H1 (cell line): ENCODE data around the gene SURF2. TPM values are rescaled to one million over a fixed set of nuclear protein-coding genes. Genes with fewer than 3 reads are reported as not detected.
A peak's percentile ranks its signal among the peaks of the same experiment; 100 is the strongest.

ENCODE experiments used
- CTCF ChIA-PET: fragments of 300-600 bp; sonication (Branson Sonifier 250); formaldehyde crosslinking; loops from one replicate; lab custom pipeline; 2021; ENCODE audit not compliant: partially characterized antibody; lab: Charles Lee
- POLR2A ChIA-PET: fragments of 300-600 bp; sonication (Branson Sonifier 250); formaldehyde crosslinking; loops from one replicate; lab custom pipeline; 2021; ENCODE audit warnings: inconsistent platforms; ENCODE audit not compliant: partially characterized antibody; lab: Charles Lee
- DNase-seq, 2 experiments: peaks; one replicate each; pipeline versions ENCODE4 v3.0.0 to v3.0.0-alpha.2; 2010 to 2022; ENCODE audit warnings: low spot score in 2 of 2, low read depth in 1 of 2, mixed read lengths in 1 of 2
- FAIRE-seq: peaks from 2 replicates; lab custom pipeline; 2011; peaks lifted over from hg19 to GRCh38; lab: Jason Lieb, UNC
- H2AFZ ChIP-seq: 2 replicates; pipeline ENCODE4 v1.8.1; 2012; ENCODE audit warnings: low read length, inconsistent platforms
- H2AK5ac ChIP-seq: 2 replicates; pipeline ENCODE4 v1.6.1; 2013; ENCODE audit warnings: low read depth, low read length
- H2BK120ac ChIP-seq: replicated peaks from 2 replicates; pipeline ENCODE3; 2013; ENCODE audit warnings: low read depth, low read length, inconsistent platforms
- H2BK12ac ChIP-seq: 2 replicates; pipeline ENCODE4 v1.6.1; 2013; ENCODE audit warnings: low read depth, low read length
- H2BK15ac ChIP-seq: 2 replicates; pipeline ENCODE4 v1.6.1; 2013; ENCODE audit warnings: low read length
- H2BK20ac ChIP-seq: 2 replicates; pipeline ENCODE4 v1.6.1; 2013; ENCODE audit warnings: low read length
- H2BK5ac ChIP-seq: 2 replicates; pipeline ENCODE4 v1.6.1; 2013; ENCODE audit warnings: low read depth, low read length
- H3K14ac ChIP-seq: 2 replicates; pipeline ENCODE4 v1.6.1; 2013; ENCODE audit warnings: inconsistent platforms; ENCODE audit not compliant: insufficient read length
- H3K18ac ChIP-seq: 2 replicates; pipeline ENCODE4 v1.6.1; 2013; ENCODE audit warnings: low read length; ENCODE audit errors: extremely low read depth
- H3K23ac ChIP-seq: 2 replicates; pipeline ENCODE4 v1.6.1; 2013; ENCODE audit warnings: inconsistent platforms; ENCODE audit not compliant: insufficient read length
- H3K23me2 ChIP-seq: 2 replicates; pipeline ENCODE4 v1.6.1; 2013; ENCODE audit warnings: low read depth, low read length
- H3K27ac ChIP-seq: 2 replicates; pipeline ENCODE4 v1.6.1; 2011; ENCODE audit warnings: low read depth, low read length, inconsistent platforms
- H3K27me3 ChIP-seq, 4 experiments: replicated peaks in 1 of 4; 1 replicate in 1 of 4; 2 replicates in 3 of 4; pipeline versions ENCODE4 v1.6.1 to v1.8.1; 2011 to 2013; ENCODE audit warnings: low read length in 3 of 4, mild to moderate bottlenecking in 3 of 4, inconsistent platforms in 2 of 4, mixed read lengths in 2 of 4, moderate library complexity in 1 of 4; ENCODE audit not compliant: control insufficient read depth in 3 of 4, insufficient read depth in 3 of 4; ENCODE audit errors: extremely low read depth in 1 of 4
- H3K36me3 ChIP-seq, 4 experiments: 2 replicates each; pipeline versions ENCODE4 v1.6.1 to v1.8.1; 2011 to 2013; ENCODE audit warnings: mild to moderate bottlenecking in 4 of 4, low read length in 3 of 4, moderate library complexity in 2 of 4, control low read depth in 1 of 4, inconsistent platforms in 1 of 4; ENCODE audit not compliant: insufficient read depth in 4 of 4, control insufficient read depth in 2 of 4
- H3K4ac ChIP-seq: replicated peaks from 2 replicates; pipeline ENCODE3; 2013; ENCODE audit warnings: low read length, low read depth, mixed read lengths, inconsistent platforms; ENCODE audit not compliant: insufficient read length
- H3K4me1 ChIP-seq, 4 experiments: replicated peaks in 1 of 4; 1 replicate in 1 of 4; 2 replicates in 3 of 4; pipeline versions ENCODE4 v1.6.1 to v1.8.1; 2011 to 2013; ENCODE audit warnings: low read length in 3 of 4, inconsistent platforms in 2 of 4, mixed read lengths in 1 of 4; ENCODE audit not compliant: insufficient read depth in 4 of 4, control insufficient read depth in 3 of 4
- H3K4me2 ChIP-seq, 2 experiments: 2 replicates each; pipeline versions ENCODE4 v1.6.1 to v1.8.1; 2011 to 2013; ENCODE audit warnings: low read depth in 2 of 2, low read length in 2 of 2, control low read depth in 1 of 2, inconsistent platforms in 1 of 2, mild to moderate bottlenecking in 1 of 2; ENCODE audit not compliant: insufficient read depth in 1 of 2
- H3K4me3 ChIP-seq, 4 experiments: fragments of 200-600, 300-600 bp in 1 of 4; sonication (generic), shearing (Covaris generic), sonication (Bioruptor Twin) in 1 of 4; 2 replicates each; pipeline versions ENCODE4 v1.5.1 to v1.8.1; 2011 to 2016; ENCODE audit warnings: low read length in 4 of 4, low read depth in 3 of 4, control low read depth in 2 of 4, inconsistent platforms in 2 of 4, mild to moderate bottlenecking in 2 of 4, mixed read lengths in 1 of 4, moderate library complexity in 1 of 4; ENCODE audit not compliant: insufficient read depth in 2 of 4; ENCODE audit errors: extremely low read depth in 1 of 4
- H3K56ac ChIP-seq: replicated peaks from 2 replicates; pipeline ENCODE3; 2013; ENCODE audit warnings: low read depth, mild to moderate bottlenecking, mixed read lengths, low read length, inconsistent platforms; ENCODE audit not compliant: insufficient read length
- H3K79me1 ChIP-seq: 2 replicates; pipeline ENCODE4 v1.6.1; 2013; ENCODE audit warnings: low read depth, low read length, control low read depth
- H3K79me2 ChIP-seq, 2 experiments: 2 replicates each; pipeline versions ENCODE4 v1.6.1 to v1.8.1; 2012 to 2013; ENCODE audit warnings: low read length in 2 of 2, mild to moderate bottlenecking in 2 of 2, inconsistent platforms in 1 of 2; ENCODE audit not compliant: insufficient read depth in 2 of 2, control insufficient read depth in 1 of 2
- H3K9ac ChIP-seq, 4 experiments: replicated peaks in 1 of 4; 1 replicate in 1 of 4; 2 replicates in 3 of 4; pipeline versions ENCODE4 v1.6.1 to v1.8.1; 2011 to 2013; ENCODE audit warnings: low read depth in 3 of 4, low read length in 3 of 4, control low read depth in 2 of 4, mild to moderate bottlenecking in 2 of 4, moderate library complexity in 2 of 4, inconsistent platforms in 1 of 4; ENCODE audit errors: extremely low read depth in 1 of 4
- H3K9me3 ChIP-seq, 2 experiments: 2 replicates each; pipeline versions ENCODE4 v1.6.1 to v1.8.1; 2012 to 2013; ENCODE audit warnings: mild to moderate bottlenecking in 2 of 2, moderate library complexity in 2 of 2, control low read depth in 1 of 2, inconsistent platforms in 1 of 2, low read depth in 1 of 2, low read length in 1 of 2, mixed read lengths in 1 of 2; ENCODE audit not compliant: insufficient read depth in 2 of 2
- H4K20me1 ChIP-seq, 2 experiments: replicated peaks in 1 of 2; 2 replicates each; pipeline versions ENCODE3 to v1.8.1; 2011 to 2013; ENCODE audit warnings: inconsistent platforms in 2 of 2, low read length in 2 of 2, mild to moderate bottlenecking in 1 of 2; ENCODE audit not compliant: insufficient read depth in 2 of 2, control insufficient read depth in 1 of 2
- H4K5ac ChIP-seq: 2 replicates; pipeline ENCODE4 v1.6.1; 2013; ENCODE audit warnings: low read length, low read depth, mixed read lengths, inconsistent platforms; ENCODE audit not compliant: insufficient read length
- H4K8ac ChIP-seq: 2 replicates; pipeline ENCODE4 v1.8.0; 2013; ENCODE audit warnings: mild to moderate bottlenecking, moderate library complexity, low read length, inconsistent platforms; ENCODE audit not compliant: insufficient read depth; ENCODE audit errors: extremely low read depth
- H4K91ac ChIP-seq: replicated peaks from 2 replicates; pipeline ENCODE3; 2013; ENCODE audit warnings: low read length, mixed read lengths, inconsistent platforms; ENCODE audit not compliant: insufficient read length
- CHD1 ChIP-seq: IDR thresholded peaks from 2 replicates; pipeline ENCODE4 v1.6.1; 2012; ENCODE audit warnings: low read depth, low read length, improper control_type of control experiment
- CTBP2 ChIP-seq: IDR thresholded peaks from 2 replicates; pipeline ENCODE4 v1.7.0; 2011; ENCODE audit warnings: borderline replicate concordance, mild to moderate bottlenecking, moderate library complexity, mixed read lengths, low read length; ENCODE audit not compliant: insufficient read depth, insufficient read length
- EP300 ChIP-seq, 2 experiments: IDR thresholded peaks; 1 replicate in 1 of 2; 2 replicates in 1 of 2; pipeline ENCODE4 v1.6.1; 2011 to 2012; ENCODE audit warnings: low read depth in 2 of 2, low read length in 2 of 2, mild to moderate bottlenecking in 2 of 2, borderline replicate concordance in 1 of 2, inconsistent platforms in 1 of 2, moderate library complexity in 1 of 2
- FOSL1 ChIP-seq: IDR thresholded peaks from 2 replicates; pipeline ENCODE4 v1.6.1; 2011; ENCODE audit warnings: mild to moderate bottlenecking, low read depth, low read length, moderate library complexity; ENCODE audit not compliant: insufficient read depth
- KDM4A ChIP-seq: IDR thresholded peaks from one replicate; pipeline ENCODE4 v1.7.1; 2012; ENCODE audit warnings: low read depth, mild to moderate bottlenecking, moderate library complexity, low read length, inconsistent platforms; ENCODE audit not compliant: severe bottlenecking
- RAD21 ChIP-seq, 2 experiments: IDR thresholded peaks in 1 of 2; conservative IDR thresholded peaks in 1 of 2; 2 replicates each; pipeline ENCODE4 v1.6.1; 2011; ENCODE audit warnings: low read depth in 2 of 2, low read length in 2 of 2, improper control_type of control experiment in 1 of 2, inconsistent platforms in 1 of 2, mild to moderate bottlenecking in 1 of 2, moderate library complexity in 1 of 2
- RFX5 ChIP-seq: IDR thresholded peaks from 2 replicates; pipeline ENCODE4 v1.6.1; 2011; ENCODE audit warnings: low read depth, low read length, improper control_type of control experiment, borderline replicate concordance
- TAF1 ChIP-seq: IDR thresholded peaks from 2 replicates; pipeline ENCODE4 v1.6.1; 2011; ENCODE audit warnings: mild to moderate bottlenecking, low read depth, low read length
- ZNF274 ChIP-seq: IDR thresholded peaks from 2 replicates; pipeline ENCODE4 v1.7.0; 2012; ENCODE audit warnings: low read length, borderline replicate concordance; ENCODE audit errors: extremely low read depth
- WGBS, 2 experiments: shearing (Covaris generic) in 1 of 2; methylation state at CpG; one replicate each; pipeline versions ENCODE4 v1.1.6 to v1.1.7; 2013 to 2015; ENCODE audit warnings: low lambda C conversion rate in 2 of 2, mixed read lengths in 2 of 2, inconsistent platforms in 1 of 2, low coverage in 1 of 2, missing lambda C conversion rate in 1 of 2; ENCODE audit not compliant: insufficient replicate concordance in 2 of 2, insufficient coverage in 1 of 2, insufficient read length in 1 of 2; ENCODE audit errors: extremely low coverage in 1 of 2, missing lambda C conversion rate in 1 of 2; 5-methylcytosine and 5-hydroxymethylcytosine counted together
- polyA plus RNA-seq, 7 experiments: library from polyadenylated mRNA; depleted of rRNA in 3 of 7; stranded (reverse) in 5 of 7; unstranded in 2 of 7; fragments of >200 nt in 5 of 7; fragments of 200-250 nt in 2 of 7; gene quantifications; 1 replicate in 5 of 7; 2 replicates in 1 of 7; 4 replicates in 1 of 7; pipeline versions ENCODE4 v1.2.1 to v1.2.3, GENCODE V29; 2011 to 2013; ENCODE audit warnings: missing spikeins in 2 of 7, mixed read lengths in 2 of 7
- total RNA-seq: library from RNA; stranded (reverse); fragmentation: NEBNext Ultra II Directional; extraction: Animal tissue kit (Norgen Biotek cat#: 25700); gene quantifications from 2 replicates; pipeline ENCODE4 v1.2.1, GENCODE V29; 2021

The SURF2 gene
- total and polyA plus RNA-seq, 2 of the 8 experiments (the other 6 are each of a cell fraction or from before 2014, with no cell fraction given): 36.6 to 37.7 TPM

DNA sequence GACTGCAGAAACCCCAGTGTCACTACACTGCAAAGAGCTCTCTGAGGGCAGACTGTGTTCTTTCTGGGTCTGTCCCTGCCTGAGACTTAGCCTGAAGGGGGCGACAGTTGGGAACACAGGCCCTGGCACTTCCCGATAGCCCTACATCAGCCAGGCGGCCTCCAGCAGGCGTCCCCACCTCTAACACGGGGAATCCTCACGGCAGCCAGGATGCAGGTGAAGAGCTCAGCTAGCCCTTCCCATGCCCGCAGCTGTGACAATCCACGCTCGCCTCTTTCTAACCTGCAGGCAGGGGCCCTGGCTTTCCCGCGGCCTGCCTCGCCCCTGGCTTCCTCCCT lies 14.3 kb upstream of the SURF2 start:
- Histone ChIP-seq H3K27me3 (no peaks in the 10 kb centered on the region), H4K91ac (no peak overlapping the region), H3K4me3 (no peak overlapping the region), H4K20me1 (peaks cover 12 to 34% of the 10 kb centered on the region in 2 experiments), H4K5ac (no peak overlapping the region), H2AK5ac (no peak overlapping the region), H3K23me2 (peaks cover 3% of the 10 kb centered on the region; the same call in 1 of the 2 replicates), H3K79me1 (peaks cover 17% of the 10 kb centered on the region), H2BK12ac (no peak overlapping the region), H3K56ac (no peak overlapping the region), H2BK5ac (0 out of 2 replicates have a peak overlapping the region, but pooled peaks have one; percentile 18), H3K23ac (no peak overlapping the region), H3K14ac (no peak overlapping the region), H3K4me2 (no peak overlapping the region), H4K8ac (no peak overlapping the region; the same call in 1 of the 2 replicates), H2BK20ac (no peak overlapping the region), H3K4me1 (peaks cover 0 to 7% (median 5%) of the 10 kb centered on the region in 4 experiments; a peak in 5 of 7 replicates), H3K79me2 (peaks cover 4 to 20% of the 10 kb centered on the region in 2 experiments; a peak in 3 of 4 replicates), H3K18ac (no peak overlapping the region), H3K9me3 (no peaks in the 10 kb centered on the region), H3K9ac (no peak overlapping the region), H2AFZ (no peak overlapping the region), H3K27ac (no peak overlapping the region), H2BK15ac (no peak overlapping the region), H3K4ac (no peak overlapping the region), H3K36me3 (peaks cover 31 to 70% (median 53%) of the 10 kb centered on the region in 4 experiments), H2BK120ac (no peak overlapping the region)
- FAIRE-seq (no peak), DNase-seq (peak in 1 of 2 experiments; percentile 76)
- 74% methylated on average over 9 of the region's 12 CpGs; no CpG with 5 or more reads in 1 of the 2 experiments for WGBS, 2 experiments
- POLR2A ChIA-PET: interaction anchor here (0.8 to 14.8 kb wide), 6 partner anchors 11 to 119 kb away, joined by 3 to 303 read pairs (median 6); partner anchors contain the start of genes ADAMTS13, MED22, RPL7A and SURF1
- CTCF ChIA-PET: interaction anchor here (0.8 to 5.5 kb wide), 30 partner anchors 9 to 228 kb away, joined by 3 to 45 read pairs (median 5); partner anchors contain the start of genes SLC2A6 and SURF1
- TF ChIP-seq RFX5 (no peak), ZNF274 (no peak), CTBP2 (no peak), RAD21 (IDR thresholded peaks at IDR 0.05 in 1 of 2, conservative IDR thresholded peaks at IDR 0.05 in 1 of 2; ENCODE audit: low read depth in 2 of 2, low read length in 2 of 2) (peak; percentile 19 to 33; a peak in 3 of 4 replicates), FOSL1 (no peak), EP300 (IDR thresholded peaks at IDR 0.05; ENCODE audit: borderline replicate concordance in 1 of 2, low read depth in 2 of 2, low read length in 2 of 2) (no peak), TAF1 (no peak), KDM4A (no peak), CHD1 (no peak)
